H9 (cell line): ENCODE measurements around the gene CORO7. TPM values are rescaled to one million over a fixed set of nuclear protein-coding genes. Genes with fewer than 3 reads are reported as not detected.

Experiments used
- DNase-seq: peaks from one replicate; pipeline ENCODE4 v3.0.0-alpha.2; 2017
- H2AFZ ChIP-seq: one replicate; pipeline ENCODE4 v1.6.1; 2013; ENCODE audit warnings: mild to moderate bottlenecking, low read length, control low read depth, moderate library complexity
- H2AK5ac ChIP-seq: 2 replicates; pipeline ENCODE4 v1.6.1; 2013; ENCODE audit warnings: low read length, control low read depth, mixed read lengths; ENCODE audit not compliant: insufficient read length
- H2BK120ac ChIP-seq: one replicate; pipeline ENCODE4 v1.6.1; 2013; ENCODE audit warnings: low read depth, mild to moderate bottlenecking, low read length, control low read depth, inconsistent platforms; ENCODE audit not compliant: poor library complexity, severe bottlenecking
- H2BK12ac ChIP-seq: 2 replicates; pipeline ENCODE4 v1.6.1; 2013; ENCODE audit warnings: low read length, control low read depth, mixed read lengths, low read depth; ENCODE audit not compliant: insufficient read length
- H2BK15ac ChIP-seq: 2 replicates; pipeline ENCODE4 v1.6.1; 2013; ENCODE audit warnings: low read depth, low read length, control low read depth
- H2BK20ac ChIP-seq: one replicate; pipeline ENCODE4 v1.6.1; 2013; ENCODE audit warnings: low read depth, mild to moderate bottlenecking, low read length, control low read depth, inconsistent platforms; ENCODE audit not compliant: poor library complexity, severe bottlenecking
- H2BK5ac ChIP-seq: 2 replicates; pipeline ENCODE4 v1.6.1; 2013; ENCODE audit warnings: low read length, control low read depth, mixed read lengths; ENCODE audit not compliant: insufficient read length
- H3K14ac ChIP-seq: 2 replicates; pipeline ENCODE4 v1.6.1; 2013; ENCODE audit warnings: low read length, control low read depth; ENCODE audit not compliant: insufficient read depth
- H3K18ac ChIP-seq: 2 replicates; pipeline ENCODE4 v1.6.1; 2013; ENCODE audit warnings: low read depth, mild to moderate bottlenecking, mixed read lengths, low read length, control low read depth; ENCODE audit not compliant: insufficient read length
- H3K23ac ChIP-seq: 2 replicates; pipeline ENCODE4 v1.6.1; 2013; ENCODE audit warnings: low read length, control low read depth, mixed read lengths, low read depth; ENCODE audit not compliant: insufficient read length
- H3K23me2 ChIP-seq: 2 replicates; pipeline ENCODE4 v1.6.1; 2013; ENCODE audit warnings: low read depth, mild to moderate bottlenecking, mixed read lengths, low read length, control low read depth; ENCODE audit not compliant: insufficient read length, poor library complexity, severe bottlenecking
- H3K27ac ChIP-seq: 2 replicates; pipeline ENCODE4 v1.5.1; 2013; ENCODE audit warnings: low read length, control low read depth, mixed read lengths, low read depth; ENCODE audit not compliant: insufficient read length
- H3K27me3 ChIP-seq: 2 replicates; pipeline ENCODE4 v1.6.1; 2013; ENCODE audit warnings: low read length, control low read depth, inconsistent platforms; ENCODE audit not compliant: insufficient read depth
- H3K4ac ChIP-seq: 2 replicates; pipeline ENCODE4 v1.6.1; 2013; ENCODE audit warnings: low read depth, mild to moderate bottlenecking, control low read depth, inconsistent platforms, low read length, moderate library complexity
- H3K4me1 ChIP-seq: 2 replicates; pipeline ENCODE4 v1.6.1; 2013; ENCODE audit warnings: low read length, control low read depth, inconsistent platforms; ENCODE audit not compliant: insufficient read depth
- H3K4me2 ChIP-seq: 2 replicates; pipeline ENCODE4 v1.6.1; 2013; ENCODE audit warnings: low read length, control low read depth, mixed read lengths; ENCODE audit not compliant: insufficient read length, insufficient read depth
- H3K56ac ChIP-seq: 2 replicates; pipeline ENCODE4 v1.6.1; 2013; ENCODE audit warnings: low read depth, mild to moderate bottlenecking, mixed read lengths, low read length, control low read depth; ENCODE audit not compliant: insufficient read length
- H3K79me1 ChIP-seq: 2 replicates; pipeline ENCODE4 v1.6.1; 2013; ENCODE audit warnings: low read depth, mild to moderate bottlenecking, moderate library complexity, low read length, control low read depth, inconsistent platforms; ENCODE audit not compliant: insufficient read depth, poor library complexity, severe bottlenecking
- H3K79me2 ChIP-seq: 2 replicates; pipeline ENCODE4 v1.6.1; 2013; ENCODE audit warnings: low read length, control low read depth, inconsistent platforms; ENCODE audit not compliant: insufficient read depth
- H3K9ac ChIP-seq: 2 replicates; pipeline ENCODE4 v1.6.1; 2013; ENCODE audit warnings: low read length, control low read depth, mixed read lengths; ENCODE audit not compliant: insufficient read length; ENCODE audit errors: extremely low read depth
- H3K9me3 ChIP-seq: one replicate; pipeline ENCODE4 v1.6.1; 2013; ENCODE audit warnings: low read depth, low read length, inconsistent platforms; ENCODE audit not compliant: control insufficient read depth
- H3T11ph ChIP-seq: one replicate; pipeline ENCODE4 v1.6.1; 2013; ENCODE audit warnings: mild to moderate bottlenecking, low read length, control low read depth, inconsistent platforms
- H4K20me1 ChIP-seq: one replicate; pipeline ENCODE4 v1.6.1; 2013; ENCODE audit not compliant: control insufficient read depth, insufficient read length, insufficient read depth
- H4K5ac ChIP-seq: 2 replicates; pipeline ENCODE4 v1.6.1; 2013; ENCODE audit warnings: low read depth, mild to moderate bottlenecking, mixed read lengths, low read length, control low read depth; ENCODE audit not compliant: insufficient read length
- H4K8ac ChIP-seq: replicated peaks from 2 replicates; pipeline ENCODE4 v1.6.1; 2013; ENCODE audit warnings: low read length, control low read depth, mixed read lengths, low read depth; ENCODE audit not compliant: insufficient read length
- H4K91ac ChIP-seq: 2 replicates; pipeline ENCODE4 v1.6.1; 2013; ENCODE audit warnings: low read depth, mild to moderate bottlenecking, moderate library complexity, mixed read lengths, low read length, control low read depth; ENCODE audit not compliant: insufficient read length
- H3K27ac Mint-ChIP-seq, 3 experiments: 2 replicates in 2 of 3; 3 replicates in 1 of 3; pipeline ENCODE4 v1.8.0; 2020 to 2021; ENCODE audit warnings: mixed read lengths in 3 of 3, mild to moderate bottlenecking in 1 of 3, moderate library complexity in 1 of 3
- H3K27me3 Mint-ChIP-seq: 2 replicates; pipeline ENCODE4 v1.8.0; 2021; ENCODE audit warnings: low read depth, mild to moderate bottlenecking, moderate library complexity, mixed read lengths
- H3K36me3 Mint-ChIP-seq, 3 experiments: 2 replicates in 2 of 3; 3 replicates in 1 of 3; pipeline ENCODE4 v1.8.0; 2020 to 2021; ENCODE audit warnings: low read depth in 3 of 3, mixed read lengths in 3 of 3; ENCODE audit not compliant: insufficient read depth in 1 of 3
- H3K4me1 Mint-ChIP-seq, 2 experiments: 2 replicates each; pipeline ENCODE4 v1.8.0; 2020; ENCODE audit warnings: mixed read lengths in 2 of 2
- H3K4me3 Mint-ChIP-seq, 2 experiments: 2 replicates in 1 of 2; 3 replicates in 1 of 2; pipeline ENCODE4 v1.8.0; 2020 to 2021; ENCODE audit warnings: mild to moderate bottlenecking in 2 of 2, mixed read lengths in 2 of 2, moderate library complexity in 1 of 2
- H3K9me3 Mint-ChIP-seq, 2 experiments: 2 replicates in 1 of 2; 3 replicates in 1 of 2; pipeline ENCODE4 v1.8.0; 2020; ENCODE audit warnings: mild to moderate bottlenecking in 2 of 2, mixed read lengths in 2 of 2, moderate library complexity in 1 of 2
- CTCF ChIP-seq: fragments of 200-600 bp; sonication (generic); conservative IDR thresholded peaks from 3 replicates; pipeline ENCODE4 v1.8.0; 2021; ENCODE audit warnings: antibody characterized with exemption, mild to moderate bottlenecking
- WGBS: extraction: QIAGEN DNeasy Blood & Tissue Kit; methylation state at CpG from one replicate; pipeline ENCODE4 v1.1.7; 2013; ENCODE audit warnings: missing lambda C conversion rate, low lambda C conversion rate, mixed read lengths; ENCODE audit not compliant: insufficient read length; ENCODE audit errors: extremely low coverage; 5-methylcytosine and 5-hydroxymethylcytosine counted together
- total RNA-seq: library from RNA; stranded (reverse); gene quantifications from 2 replicates; pipeline ENCODE4 v1.2.1, GENCODE V29; 2021

The CORO7 gene
- total RNA-seq, 1 experiment from 2014 or later = 38.4 TPM

- Mint-ChIP-seq H3K27ac (peak overlapping the region in 1 of 3 experiments; percentile 67; a peak in 1 of 7 replicates), H3K36me3 (peaks cover 0 to 3% (median 2%) of the 10 kb centered on the region in 3 experiments; a peak in 1 of 7 replicates), H3K4me1 (peaks cover 29 to 43% of the 10 kb centered on the region in 2 experiments), H3K9me3 (no peaks in the 10 kb centered on the region), H3K27me3 (no peaks in the 10 kb centered on the region), H3K4me3 (peak overlapping the region; percentile 75 to 94)
- no peak overlapping the region for H2AFZ ChIP-seq
- H3K4me1 ChIP-seq = peaks cover 11% of the 10 kb centered on the region; the same call in 1 of the 2 replicates
- H3K4ac ChIP-seq = no peak overlapping the region
- H3K23ac ChIP-seq = no peak overlapping the region
- H3K18ac ChIP-seq = no peak overlapping the region
- H3K79me1 ChIP-seq = no peaks in the 10 kb centered on the region
- H3K14ac ChIP-seq = no peak overlapping the region
- H2BK20ac ChIP-seq = no peak overlapping the region
- H3K27ac ChIP-seq = no peak overlapping the region
- no peak overlapping the region for H4K5ac ChIP-seq
- H3K9ac ChIP-seq = no peak overlapping the region
- no peak overlapping the region for H2BK12ac ChIP-seq
- no peak overlapping the region for H2AK5ac ChIP-seq
- peaks cover 1% of the 10 kb centered on the region; the same call in 1 of the 2 replicates for H3K79me2 ChIP-seq
- TF ChIP-seq CTCF = no peak
- no peak overlapping the region for H2BK120ac ChIP-seq
- H3K23me2 ChIP-seq = no peaks in the 10 kb centered on the region
- H4K20me1 ChIP-seq = no peaks in the 10 kb centered on the region
- H3T11ph ChIP-seq = no peak overlapping the region
- H4K91ac ChIP-seq = no peak overlapping the region
- H4K8ac ChIP-seq = no peak overlapping the region
- no peak for DNase-seq
- no peak overlapping the region for H2BK5ac ChIP-seq
- no peak overlapping the region for H2BK15ac ChIP-seq
- H3K56ac ChIP-seq = no peak overlapping the region
- peak overlapping the region; percentile 58 for H3K4me2 ChIP-seq
- H3K27me3 ChIP-seq = no peaks in the 10 kb centered on the region
- H3K9me3 ChIP-seq = no peaks in the 10 kb centered on the region
- no CpG with 5 or more reads among the region's 10 CpGs for WGBS
Observed at GRCh38 chr16:4372578-4373355, 43.6 kb downstream of the CORO7 start.
